ENCODE results near the gene PHACTR1. TPM values are rescaled to one million over a fixed set of nuclear protein-coding genes. Genes with fewer than 3 reads are reported as not detected.

The PHACTR1 gene
- total RNA-seq, 1 experiment from 2014 or later: not detected

DNA sequence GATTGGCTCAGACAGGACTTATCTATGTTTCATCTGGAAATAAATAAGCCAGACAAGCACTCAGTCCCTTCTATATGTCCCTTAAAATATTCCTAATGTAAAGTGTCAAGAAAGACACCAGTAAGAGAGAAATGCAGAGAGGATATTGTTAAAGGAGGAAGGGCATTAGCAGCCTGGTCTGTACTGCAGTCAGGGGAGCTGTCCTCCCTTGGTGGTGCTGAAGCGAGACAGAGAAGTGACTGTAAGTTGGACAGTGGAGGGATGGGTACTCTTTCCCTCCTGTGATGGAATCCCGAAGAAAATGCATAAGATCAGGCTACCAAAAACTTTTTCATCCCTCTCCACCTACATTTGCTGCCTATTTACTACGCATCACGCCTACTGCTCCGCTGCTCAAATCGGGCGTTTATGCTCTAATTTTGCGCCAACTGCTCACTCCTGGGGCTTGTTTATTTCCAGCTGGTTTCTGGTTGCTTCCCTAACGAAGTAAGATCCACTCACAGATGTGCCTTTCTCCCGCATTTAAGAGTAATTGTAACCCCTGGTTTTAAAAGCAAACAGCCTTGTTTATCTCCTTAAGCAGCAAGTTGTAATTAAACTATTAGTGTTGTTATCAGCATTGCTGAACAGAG lies 35.2 kb downstream of the PHACTR1 start:
- BruUV-seq (replicated peaks): no TSS peak
- no peak overlapping the region for H3K4me2 ChIP-seq (ENCODE audit: low read length)
- CTCF ChIA-PET: no interaction called here

DNA sequence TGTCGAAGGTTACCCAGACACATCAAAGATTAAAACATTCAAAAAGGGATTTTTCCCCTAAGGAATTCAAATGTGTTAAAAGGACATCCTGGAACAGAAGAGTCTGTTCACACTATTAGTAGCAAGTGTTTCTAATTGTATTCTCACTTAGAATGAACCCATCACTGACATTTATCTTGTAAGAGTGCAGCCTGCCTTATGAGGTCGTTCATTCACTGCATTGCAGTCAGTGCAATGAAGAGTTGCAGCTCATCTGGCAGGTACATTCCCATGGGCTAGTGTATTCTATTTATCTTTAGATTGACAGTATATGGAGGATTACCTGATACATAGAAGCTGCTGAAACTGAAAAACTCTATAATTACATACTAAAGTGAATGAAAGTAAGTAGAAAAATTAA lies 36.5 kb downstream of the PHACTR1 start:
- H2AFZ ChIP-seq (ENCODE audit: low read length): no peak overlapping the region

More for the DNA sequence above, 35.2 kb downstream of the PHACTR1 start:
- intact Hi-C loops (cut with micrococcal nuclease): no loop called here
- POLR2A ChIA-PET (ENCODE audit: unreplicated experiment): no interaction called here
- Histone ChIP-seq H3K27me3 (ENCODE audit: low read length) (peaks cover 44% of the 10 kb centered on the region), H3F3A (ENCODE audit: low read length, unreplicated experiment) (no peaks in the 10 kb centered on the region), H3K9me2 (replicated peaks; ENCODE audit: low read length) (no peaks in the 10 kb centered on the region), H3K9me3 (ENCODE audit: low read length) (no peaks in the 10 kb centered on the region), H3K27ac (ENCODE audit: low read length) (no peak overlapping the region), H3K4me3 (ENCODE audit: low read length) (no peak overlapping the region), H3K79me2 (ENCODE audit: low read length) (no peaks in the 10 kb centered on the region), H3K9ac (ENCODE audit: low read length) (no peak overlapping the region), H3K36me3 (ENCODE audit: low read depth, low read length) (no peaks in the 10 kb centered on the region), H2AFZ (ENCODE audit: low read length) (no peak overlapping the region), H4K20me1 (ENCODE audit: low read length) (no peaks in the 10 kb centered on the region), H3K4me1 (ENCODE audit: insufficient read depth, low read length) (no peaks in the 10 kb centered on the region)
- ATAC-seq: 0 out of 2 replicates have a peak, but pooled peaks have one; percentile 38
- no peak for TF ChIP-seq EZH2phosphoT487 (IDR thresholded peaks at IDR 0.05; ENCODE audit: borderline replicate concordance, low read length)
- TF ChIP-seq, protein P1, sequence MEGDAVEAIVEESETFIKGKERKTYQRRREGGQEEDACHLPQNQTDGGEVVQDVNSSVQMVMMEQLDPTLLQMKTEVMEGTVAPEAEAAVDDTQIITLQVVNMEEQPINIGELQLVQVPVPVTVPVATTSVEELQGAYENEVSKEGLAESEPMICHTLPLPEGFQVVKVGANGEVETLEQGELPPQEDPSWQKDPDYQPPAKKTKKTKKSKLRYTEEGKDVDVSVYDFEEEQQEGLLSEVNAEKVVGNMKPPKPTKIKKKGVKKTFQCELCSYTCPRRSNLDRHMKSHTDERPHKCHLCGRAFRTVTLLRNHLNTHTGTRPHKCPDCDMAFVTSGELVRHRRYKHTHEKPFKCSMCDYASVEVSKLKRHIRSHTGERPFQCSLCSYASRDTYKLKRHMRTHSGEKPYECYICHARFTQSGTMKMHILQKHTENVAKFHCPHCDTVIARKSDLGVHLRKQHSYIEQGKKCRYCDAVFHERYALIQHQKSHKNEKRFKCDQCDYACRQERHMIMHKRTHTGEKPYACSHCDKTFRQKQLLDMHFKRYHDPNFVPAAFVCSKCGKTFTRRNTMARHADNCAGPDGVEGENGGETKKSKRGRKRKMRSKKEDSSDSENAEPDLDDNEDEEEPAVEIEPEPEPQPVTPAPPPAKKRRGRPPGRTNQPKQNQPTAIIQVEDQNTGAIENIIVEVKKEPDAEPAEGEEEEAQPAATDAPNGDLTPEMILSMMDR (conservative IDR thresholded peaks at IDR 0.05; ENCODE audit: low read depth, low read length): no peak
- no peak for TF ChIP-seq EZH2 (IDR thresholded peaks at IDR 0.05; ENCODE audit: low read length, unreplicated experiment)
- DNase-seq: peak; percentile 62

DNA sequence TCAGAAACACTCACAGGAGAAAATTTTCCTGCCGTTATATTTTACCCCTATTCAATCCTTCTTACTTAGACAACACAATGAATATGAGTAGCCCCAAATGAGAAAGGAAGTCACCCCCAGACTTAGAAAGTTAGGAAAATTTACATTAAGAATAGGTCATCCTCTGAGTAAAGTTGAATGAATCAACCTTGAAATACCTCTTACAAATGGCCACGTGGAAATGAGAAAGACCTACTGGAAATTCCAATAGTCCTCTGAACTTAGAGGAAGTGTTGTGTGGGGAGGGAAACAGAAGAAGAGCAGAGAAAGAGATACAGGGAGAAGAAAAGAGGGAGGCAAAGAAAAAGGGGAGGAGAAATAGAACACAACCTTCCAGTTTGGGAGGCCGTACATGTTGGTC lies 43.7 kb downstream of the PHACTR1 start:
- intact Hi-C loops (cut with micrococcal nuclease): no loop called here
- POLR2A ChIA-PET (ENCODE audit: unreplicated experiment): no interaction called here
- Histone ChIP-seq H2AFZ (ENCODE audit: low read length) (no peak overlapping the region), H4K20me1 (ENCODE audit: low read length) (no peaks in the 10 kb centered on the region), H3K9me2 (replicated peaks; ENCODE audit: low read length) (no peaks in the 10 kb centered on the region), H3K4me1 (ENCODE audit: insufficient read depth, low read length) (no peaks in the 10 kb centered on the region), H3K4me3 (ENCODE audit: low read length) (no peak overlapping the region), H3K27me3 (ENCODE audit: low read length) (peaks cover 63% of the 10 kb centered on the region), H3K4me2 (ENCODE audit: low read length) (no peak overlapping the region), H3K27ac (ENCODE audit: low read length) (no peak overlapping the region), H3K79me2 (ENCODE audit: low read length) (no peaks in the 10 kb centered on the region), H3K9ac (ENCODE audit: low read length) (no peak overlapping the region), H3K36me3 (ENCODE audit: low read depth, low read length) (no peaks in the 10 kb centered on the region), H3K9me3 (ENCODE audit: low read length) (no peaks in the 10 kb centered on the region), H3F3A (ENCODE audit: low read length, unreplicated experiment) (no peaks in the 10 kb centered on the region)
- ATAC-seq: no peak
- CTCF ChIA-PET: no interaction called here
- no peak for DNase-seq
- TF ChIP-seq EZH2phosphoT487 (IDR thresholded peaks at IDR 0.05; ENCODE audit: borderline replicate concordance, low read length): no peak
- TF ChIP-seq, protein P1 (conservative IDR thresholded peaks at IDR 0.05; ENCODE audit: low read depth, low read length): no peak
- no peak for TF ChIP-seq EZH2 (IDR thresholded peaks at IDR 0.05; ENCODE audit: low read length, unreplicated experiment)
- no TSS peak for BruUV-seq (replicated peaks)

More for the DNA sequence above, 36.5 kb downstream of the PHACTR1 start:
- peaks cover 43% of the 10 kb centered on the region for H3K27me3 ChIP-seq (ENCODE audit: low read length)
- TF ChIP-seq EZH2phosphoT487 (IDR thresholded peaks at IDR 0.05; ENCODE audit: borderline replicate concordance, low read length) (no peak), EZH2 (IDR thresholded peaks at IDR 0.05; ENCODE audit: low read length, unreplicated experiment) (no peak)
- TF ChIP-seq, protein P1 (conservative IDR thresholded peaks at IDR 0.05; ENCODE audit: low read depth, low read length): no peak
- ChIA-PET POLR2A (ENCODE audit: unreplicated experiment) (no interaction called here), CTCF (no interaction called here)
- ATAC-seq (no peak), DNase-seq (no peak)
- no TSS peak for BruUV-seq (replicated peaks)
- no peaks in the 10 kb centered on the region for H3K79me2 ChIP-seq (ENCODE audit: low read length)
- no peaks in the 10 kb centered on the region for H3K4me1 ChIP-seq (ENCODE audit: insufficient read depth, low read length)
- intact Hi-C loops (cut with micrococcal nuclease): no loop called here
- no peak overlapping the region for H3K9ac ChIP-seq (ENCODE audit: low read length)
- no peaks in the 10 kb centered on the region for H4K20me1 ChIP-seq (ENCODE audit: low read length)
- H3K9me2 ChIP-seq (replicated peaks; ENCODE audit: low read length): no peaks in the 10 kb centered on the region
- no peaks in the 10 kb centered on the region for H3F3A ChIP-seq (ENCODE audit: low read length, unreplicated experiment)
- no peak overlapping the region for H3K4me3 ChIP-seq (ENCODE audit: low read length)
- H3K9me3 ChIP-seq (ENCODE audit: low read length): no peaks in the 10 kb centered on the region
- no peak overlapping the region for H3K27ac ChIP-seq (ENCODE audit: low read length)
- H3K4me2 ChIP-seq (ENCODE audit: low read length): no peak overlapping the region
- no peaks in the 10 kb centered on the region for H3K36me3 ChIP-seq (ENCODE audit: low read depth, low read length)

Data from PC-3 (cell line).